Neural cell (in vitro differentiated cells): ENCODE results near the gene SMIM1. TPM values are rescaled to one million over a fixed set of nuclear protein-coding genes. Genes with fewer than 3 reads are reported as not detected.

ENCODE experiments used
- H2AFZ ChIP-seq: fragments of 200-600, 300-800 bp; sonication (generic), shearing (Covaris generic); 2 replicates; pipeline ENCODE4 v1.6.0; 2014; ENCODE audit warnings: low read depth, mild to moderate bottlenecking, antibody characterized with exemption, low read length, moderate library complexity
- H3F3A ChIP-seq: fragments of 200-600 bp; shearing (Covaris generic); 2 replicates; pipeline ENCODE4 v1.6.1; 2016; ENCODE audit warnings: mild to moderate bottlenecking, moderate library complexity, mixed read lengths, antibody characterized with exemption, low read length; ENCODE audit not compliant: insufficient read depth, poor library complexity, severe bottlenecking
- H3K27ac ChIP-seq: fragments of 200-600, 300-800 bp; sonication (generic), shearing (Covaris generic); 2 replicates; pipeline ENCODE4 v1.5.1; 2014; ENCODE audit warnings: mild to moderate bottlenecking, low read length, moderate library complexity
- H3K27me3 ChIP-seq: fragments of 300-800, 200-600 bp; sonication (generic), shearing (Covaris generic); 2 replicates; pipeline ENCODE4 v1.6.0; 2014; ENCODE audit warnings: mild to moderate bottlenecking, low read depth, low read length, moderate library complexity; ENCODE audit not compliant: insufficient read depth
- H3K36me3 ChIP-seq: fragments of 300-800, 200-600 bp; sonication (generic), shearing (Covaris generic); 2 replicates; pipeline ENCODE4 v1.5.1; 2014; ENCODE audit warnings: mild to moderate bottlenecking, antibody characterized with exemption, low read length, moderate library complexity; ENCODE audit not compliant: insufficient read depth
- H3K4me2 ChIP-seq: fragments of 300-800, 200-600 bp; sonication (generic), shearing (Covaris generic); 2 replicates; pipeline ENCODE4 v1.6.0; 2014; ENCODE audit warnings: mild to moderate bottlenecking, low read length
- H3K4me3 ChIP-seq: fragments of 300-800, 200-600 bp; sonication (generic), shearing (Covaris generic); 2 replicates; pipeline ENCODE4 v1.5.1; 2014; ENCODE audit warnings: mild to moderate bottlenecking, low read length, moderate library complexity
- H3K79me2 ChIP-seq: fragments of 200-600 bp; shearing (Covaris generic); replicated peaks from 2 replicates; pipeline ENCODE4 v1.6.0; 2014; ENCODE audit warnings: mild to moderate bottlenecking, low read length, moderate library complexity; ENCODE audit not compliant: insufficient read depth
- H3K9ac ChIP-seq: fragments of 300-800, 200-600 bp; sonication (generic), shearing (Covaris generic); 2 replicates; pipeline ENCODE4 v1.6.1; 2016; ENCODE audit warnings: mild to moderate bottlenecking, low read length, mixed read lengths
- H3K9me2 ChIP-seq: fragments of 200-600 bp; shearing (Covaris generic); 2 replicates; pipeline ENCODE4 v1.6.1; 2016; ENCODE audit warnings: mild to moderate bottlenecking, low read length, mixed read lengths; ENCODE audit not compliant: insufficient read depth
- H3K9me3 ChIP-seq: fragments of 200-600, 300-800 bp; sonication (generic), shearing (Covaris generic); 2 replicates; pipeline ENCODE4 v1.6.1; 2016; ENCODE audit warnings: mild to moderate bottlenecking, mixed run types, low read length, moderate library complexity, mixed read lengths
- H4K20me1 ChIP-seq: fragments of 200-600 bp; shearing (Covaris generic); 2 replicates; pipeline ENCODE4 v1.6.1; 2016; ENCODE audit warnings: mild to moderate bottlenecking, mixed run types; ENCODE audit not compliant: insufficient read depth
- EP300 ChIP-seq: fragments of 450-650 bp; conservative IDR thresholded peaks from 2 replicates; pipeline ENCODE4 v1.6.1; 2014; ENCODE audit warnings: antibody characterized with exemption, mild to moderate bottlenecking, moderate library complexity; ENCODE audit not compliant: poor library complexity, severe bottlenecking
- EZH2 ChIP-seq: fragments of 200-600, 300-800 bp; shearing (Covaris generic), sonication (generic); IDR thresholded peaks from 2 replicates; pipeline ENCODE4 v1.6.1; 2014; ENCODE audit warnings: antibody characterized with exemption, low read length, borderline replicate concordance, mild to moderate bottlenecking; ENCODE audit not compliant: insufficient read depth, poor library complexity, severe bottlenecking
- MXI1 ChIP-seq: fragments of 450-650 bp; conservative IDR thresholded peaks from 2 replicates; pipeline ENCODE4 v1.6.1; 2014; ENCODE audit warnings: antibody characterized with exemption, mild to moderate bottlenecking; ENCODE audit not compliant: poor library complexity, severe bottlenecking
- POLR2AphosphoS5 ChIP-seq: IDR thresholded peaks from 2 replicates; pipeline ENCODE4 v1.6.1; 2012
- RAD21 ChIP-seq: fragments of 450-650 bp; conservative IDR thresholded peaks from 2 replicates; pipeline ENCODE4 v1.6.1; 2014; ENCODE audit warnings: antibody characterized with exemption, mild to moderate bottlenecking, moderate library complexity
- SMC3 ChIP-seq: fragments of 450-650 bp; conservative IDR thresholded peaks from 2 replicates; pipeline ENCODE4 v1.6.1; 2014; ENCODE audit warnings: antibody characterized with exemption, mild to moderate bottlenecking, moderate library complexity; ENCODE audit not compliant: poor library complexity
- TAF1 ChIP-seq: IDR thresholded peaks from 2 replicates; pipeline ENCODE4 v1.6.1; 2012; ENCODE audit warnings: low read depth
- polyA plus RNA-seq: library from polyadenylated mRNA; depleted of rRNA; stranded (reverse); fragments of >200 nt; gene quantifications from 2 replicates; pipeline ENCODE4 v1.2.3, GENCODE V29; 2014
- TF ChIP-seq, protein P1 (sequence below): IDR thresholded peaks from 2 replicates; pipeline ENCODE4 v1.6.1; 2012; ENCODE audit warnings: borderline replicate concordance
- TF ChIP-seq, protein P2 (sequence below): fragments of 450-650 bp; IDR thresholded peaks from 2 replicates; pipeline ENCODE4 v1.5.1; 2014; ENCODE audit warnings: antibody characterized with exemption, mild to moderate bottlenecking, moderate library complexity; ENCODE audit not compliant: poor library complexity, severe bottlenecking

The SMIM1 gene
- polyA plus RNA-seq, 1 donor from 2014 or later = not detected

DNA sequence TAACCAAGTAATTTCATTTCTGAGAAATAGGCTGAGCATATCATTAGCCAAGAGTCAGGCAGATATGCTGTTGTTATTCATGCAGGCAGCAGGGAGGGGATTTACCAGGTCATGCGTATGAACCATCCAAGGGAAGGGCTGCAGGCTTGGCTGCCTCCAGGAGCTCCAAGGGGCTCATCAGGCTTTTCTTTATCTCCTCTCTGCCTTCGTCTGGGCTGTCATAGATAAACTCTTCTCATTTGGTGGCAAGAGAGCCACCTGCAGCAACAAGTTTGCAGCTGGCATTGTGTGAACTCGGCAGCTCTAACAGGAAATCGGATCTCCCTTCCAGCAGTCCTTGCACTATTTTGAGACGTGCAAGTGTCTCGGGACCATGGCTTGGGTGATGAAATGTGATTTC is 12.8 kb upstream of the SMIM1 start:
- Histone ChIP-seq H3K9me2 (no peaks in the 10 kb centered on the region), H3K9me3 (peaks cover 5% of the 10 kb centered on the region)
- TF ChIP-seq SMC3 = no peak
- TF ChIP-seq, protein P1, sequence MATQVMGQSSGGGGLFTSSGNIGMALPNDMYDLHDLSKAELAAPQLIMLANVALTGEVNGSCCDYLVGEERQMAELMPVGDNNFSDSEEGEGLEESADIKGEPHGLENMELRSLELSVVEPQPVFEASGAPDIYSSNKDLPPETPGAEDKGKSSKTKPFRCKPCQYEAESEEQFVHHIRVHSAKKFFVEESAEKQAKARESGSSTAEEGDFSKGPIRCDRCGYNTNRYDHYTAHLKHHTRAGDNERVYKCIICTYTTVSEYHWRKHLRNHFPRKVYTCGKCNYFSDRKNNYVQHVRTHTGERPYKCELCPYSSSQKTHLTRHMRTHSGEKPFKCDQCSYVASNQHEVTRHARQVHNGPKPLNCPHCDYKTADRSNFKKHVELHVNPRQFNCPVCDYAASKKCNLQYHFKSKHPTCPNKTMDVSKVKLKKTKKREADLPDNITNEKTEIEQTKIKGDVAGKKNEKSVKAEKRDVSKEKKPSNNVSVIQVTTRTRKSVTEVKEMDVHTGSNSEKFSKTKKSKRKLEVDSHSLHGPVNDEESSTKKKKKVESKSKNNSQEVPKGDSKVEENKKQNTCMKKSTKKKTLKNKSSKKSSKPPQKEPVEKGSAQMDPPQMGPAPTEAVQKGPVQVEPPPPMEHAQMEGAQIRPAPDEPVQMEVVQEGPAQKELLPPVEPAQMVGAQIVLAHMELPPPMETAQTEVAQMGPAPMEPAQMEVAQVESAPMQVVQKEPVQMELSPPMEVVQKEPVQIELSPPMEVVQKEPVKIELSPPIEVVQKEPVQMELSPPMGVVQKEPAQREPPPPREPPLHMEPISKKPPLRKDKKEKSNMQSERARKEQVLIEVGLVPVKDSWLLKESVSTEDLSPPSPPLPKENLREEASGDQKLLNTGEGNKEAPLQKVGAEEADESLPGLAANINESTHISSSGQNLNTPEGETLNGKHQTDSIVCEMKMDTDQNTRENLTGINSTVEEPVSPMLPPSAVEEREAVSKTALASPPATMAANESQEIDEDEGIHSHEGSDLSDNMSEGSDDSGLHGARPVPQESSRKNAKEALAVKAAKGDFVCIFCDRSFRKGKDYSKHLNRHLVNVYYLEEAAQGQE = no peak
- no peak for TF ChIP-seq POLR2AphosphoS5
- TF ChIP-seq, protein P2, sequence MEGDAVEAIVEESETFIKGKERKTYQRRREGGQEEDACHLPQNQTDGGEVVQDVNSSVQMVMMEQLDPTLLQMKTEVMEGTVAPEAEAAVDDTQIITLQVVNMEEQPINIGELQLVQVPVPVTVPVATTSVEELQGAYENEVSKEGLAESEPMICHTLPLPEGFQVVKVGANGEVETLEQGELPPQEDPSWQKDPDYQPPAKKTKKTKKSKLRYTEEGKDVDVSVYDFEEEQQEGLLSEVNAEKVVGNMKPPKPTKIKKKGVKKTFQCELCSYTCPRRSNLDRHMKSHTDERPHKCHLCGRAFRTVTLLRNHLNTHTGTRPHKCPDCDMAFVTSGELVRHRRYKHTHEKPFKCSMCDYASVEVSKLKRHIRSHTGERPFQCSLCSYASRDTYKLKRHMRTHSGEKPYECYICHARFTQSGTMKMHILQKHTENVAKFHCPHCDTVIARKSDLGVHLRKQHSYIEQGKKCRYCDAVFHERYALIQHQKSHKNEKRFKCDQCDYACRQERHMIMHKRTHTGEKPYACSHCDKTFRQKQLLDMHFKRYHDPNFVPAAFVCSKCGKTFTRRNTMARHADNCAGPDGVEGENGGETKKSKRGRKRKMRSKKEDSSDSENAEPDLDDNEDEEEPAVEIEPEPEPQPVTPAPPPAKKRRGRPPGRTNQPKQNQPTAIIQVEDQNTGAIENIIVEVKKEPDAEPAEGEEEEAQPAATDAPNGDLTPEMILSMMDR = no peak

GRCh38 chr1:3761296-3762010 is 11.1 kb upstream of the SMIM1 start:
- no peak overlapping the region for H3K4me2 ChIP-seq
- no peaks in the 10 kb centered on the region for H3K27me3 ChIP-seq
- H3F3A ChIP-seq = no peaks in the 10 kb centered on the region
- no peak overlapping the region for H3K4me3 ChIP-seq
- no peak overlapping the region for H3K9ac ChIP-seq
- no peak overlapping the region for H2AFZ ChIP-seq
- TF ChIP-seq RAD21 (no peak), POLR2AphosphoS5 (no peak), EZH2 (no peak), MXI1 (no peak), EP300 (no peak), SMC3 (no peak), TAF1 (no peak)
- TF ChIP-seq, protein P1 = no peak
- TF ChIP-seq, protein P2 = no peak
- H3K9me2 ChIP-seq = no peaks in the 10 kb centered on the region
- H3K36me3 ChIP-seq = no peaks in the 10 kb centered on the region
- no peaks in the 10 kb centered on the region for H3K79me2 ChIP-seq
- no peaks in the 10 kb centered on the region for H4K20me1 ChIP-seq
- no peak overlapping the region for H3K27ac ChIP-seq
- peaks cover 5% of the 10 kb centered on the region for H3K9me3 ChIP-seq

More for the DNA sequence above, 12.8 kb upstream of the SMIM1 start:
- Histone ChIP-seq H3F3A (no peaks in the 10 kb centered on the region), H3K4me3 (no peak overlapping the region), H3K79me2 (no peaks in the 10 kb centered on the region), H3K27me3 (no peaks in the 10 kb centered on the region), H2AFZ (no peak overlapping the region), H3K9ac (no peak overlapping the region), H3K36me3 (no peaks in the 10 kb centered on the region), H3K27ac (no peak overlapping the region), H4K20me1 (no peaks in the 10 kb centered on the region), H3K4me2 (no peak overlapping the region)
